Gastrocnemius medialis (tissue), 4 donors: ENCODE results near the gene NKTR.

Experiments used
- CTCF ChIP-seq, 5 experiments: fragments of 450-650 bp in 3 of 5; fragments of 200-600 bp in 2 of 5; sonication (generic) in 2 of 5; IDR thresholded peaks in 4 of 5; conservative IDR thresholded peaks in 1 of 5; 1 replicate in 4 of 5; 2 replicates in 1 of 5; pipeline ENCODE4 v1.5.1; 2016 to 2019; ENCODE audit warnings: antibody characterized with exemption in 5 of 5, mild to moderate bottlenecking in 3 of 5, moderate library complexity in 3 of 5
- POLR2A ChIP-seq, 2 donors: fragments of 450-650 bp; IDR thresholded peaks; one replicate each; pipeline ENCODE4 v1.6.1; 2017; ENCODE audit warnings: antibody characterized with exemption in 2 of 2, mild to moderate bottlenecking in 2 of 2, moderate library complexity in 2 of 2

GRCh38 chr3:42569593-42570142, 30.8 kb upstream of the NKTR start:
- TF ChIP-seq CTCF (IDR thresholded peaks at IDR 0.05 in 4 of 5, conservative IDR thresholded peaks at IDR 0.05 in 1 of 5) (no peak), POLR2A (IDR thresholded peaks at IDR 0.05) (no peak)
